Hepatocyte (in vitro differentiated cells): ENCODE results near the gene SLC25A21.

Source experiments
- EZH2 ChIP-seq: fragments of 200-600 bp; sonication (generic); IDR thresholded peaks from 2 replicates; pipeline ENCODE4 v1.6.1; 2016; ENCODE audit warnings: antibody characterized with exemption, mild to moderate bottlenecking, borderline replicate concordance
- EZH2phosphoT487 ChIP-seq: fragments of 200-600 bp; sonication (generic); IDR thresholded peaks from one replicate; pipeline ENCODE4 v1.6.1; 2018; ENCODE audit warnings: antibody characterized with exemption, mild to moderate bottlenecking, low read depth, moderate library complexity; ENCODE audit not compliant: unreplicated experiment, severe bottlenecking
- TF ChIP-seq, protein P1 (sequence below): fragments of 200-600 bp; sonication (generic); IDR thresholded peaks from 2 replicates; pipeline ENCODE4 v1.5.1; 2016; ENCODE audit warnings: antibody characterized with exemption, mild to moderate bottlenecking; ENCODE audit not compliant: poor library complexity

DNA sequence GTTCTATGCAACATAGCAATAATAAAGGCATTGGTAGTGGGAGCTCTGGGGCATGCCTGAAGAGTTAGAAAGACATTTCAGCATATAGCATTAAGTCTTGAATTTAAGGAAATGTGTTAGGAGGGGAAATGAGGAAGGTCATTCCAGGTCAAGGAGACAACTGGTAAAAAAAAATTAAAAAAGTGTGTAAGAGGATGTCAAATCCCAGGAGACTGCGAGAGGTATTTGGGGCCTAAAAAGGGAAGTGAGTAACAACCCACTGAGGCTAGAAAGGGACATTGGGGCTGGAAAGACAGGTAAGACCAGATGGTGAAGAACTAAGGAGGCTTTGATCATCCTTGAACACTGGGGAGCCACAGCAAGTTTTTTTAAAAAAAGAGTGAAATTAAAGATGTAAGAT is 152.9 kb downstream of the SLC25A21 start:
- TF ChIP-seq, protein P1, sequence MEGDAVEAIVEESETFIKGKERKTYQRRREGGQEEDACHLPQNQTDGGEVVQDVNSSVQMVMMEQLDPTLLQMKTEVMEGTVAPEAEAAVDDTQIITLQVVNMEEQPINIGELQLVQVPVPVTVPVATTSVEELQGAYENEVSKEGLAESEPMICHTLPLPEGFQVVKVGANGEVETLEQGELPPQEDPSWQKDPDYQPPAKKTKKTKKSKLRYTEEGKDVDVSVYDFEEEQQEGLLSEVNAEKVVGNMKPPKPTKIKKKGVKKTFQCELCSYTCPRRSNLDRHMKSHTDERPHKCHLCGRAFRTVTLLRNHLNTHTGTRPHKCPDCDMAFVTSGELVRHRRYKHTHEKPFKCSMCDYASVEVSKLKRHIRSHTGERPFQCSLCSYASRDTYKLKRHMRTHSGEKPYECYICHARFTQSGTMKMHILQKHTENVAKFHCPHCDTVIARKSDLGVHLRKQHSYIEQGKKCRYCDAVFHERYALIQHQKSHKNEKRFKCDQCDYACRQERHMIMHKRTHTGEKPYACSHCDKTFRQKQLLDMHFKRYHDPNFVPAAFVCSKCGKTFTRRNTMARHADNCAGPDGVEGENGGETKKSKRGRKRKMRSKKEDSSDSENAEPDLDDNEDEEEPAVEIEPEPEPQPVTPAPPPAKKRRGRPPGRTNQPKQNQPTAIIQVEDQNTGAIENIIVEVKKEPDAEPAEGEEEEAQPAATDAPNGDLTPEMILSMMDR, result no peak
- TF ChIP-seq EZH2 (no peak), EZH2phosphoT487 (no peak)
